K562 (cell line): ENCODE measurements around the gene PADI1. TPM values are rescaled to one million over a fixed set of nuclear protein-coding genes. Genes with fewer than 3 reads are reported as not detected.

Experiments
- ATAC-seq: fragments of 200-7000 bp; cut with Tn5 transposase; 3 replicates; pipeline ENCODE4 v1.9.1; 2020; ENCODE audit warnings: moderate library complexity
- BruUV-seq: library from RNA; stranded (reverse); fragments of 400-500 nt; replicated peaks from 2 replicates; lab custom pipeline; 2021; lab: Mats Ljungman, UMichigan
- CTCF ChIA-PET: fragments of 300-600 bp; formaldehyde crosslinking; extraction: SDS; loops from one replicate; lab custom pipeline; 2021; ENCODE audit warnings: low intra/inter-chr PET ratio; lab: Yijun Ruan, JAX
- POLR2A ChIA-PET: fragments of 300-600, 350-650 bp; sonication (Branson Sonifier 250); formaldehyde crosslinking; extraction: SDS; loops from one replicate; lab custom pipeline; 2021; ENCODE audit warnings: antibody characterized with exemption, inconsistent platforms; lab: Yijun Ruan, JAX
- DNase-seq, 4 experiments: peaks; one replicate each; pipeline versions ENCODE4 v3.0.0 to v3.0.0-alpha.2; 2011 to 2018; ENCODE audit warnings: low spot score in 3 of 4, mixed read lengths in 3 of 4; ENCODE audit errors: extremely low read depth in 1 of 4
- FAIRE-seq: peaks from 2 replicates; lab custom pipeline; 2011; peaks lifted over from hg19 to GRCh38; lab: Jason Lieb, UNC
- H2AFZ ChIP-seq: 2 replicates; pipeline ENCODE4 v1.6.0; 2011; ENCODE audit warnings: low read depth, low read length, control low read depth, inconsistent platforms
- H3K27ac ChIP-seq: fragments of 200-600 bp; 3 replicates; pipeline ENCODE4 v1.8.0; 2011; ENCODE audit warnings: low read depth, mild to moderate bottlenecking, control low read depth, inconsistent platforms, low read length, moderate library complexity, mixed read lengths; ENCODE audit errors: extremely low read depth
- H3K27me3 ChIP-seq, 2 experiments: fragments of 300-600 bp in 1 of 2; 2 replicates in 1 of 2; 3 replicates in 1 of 2; pipeline versions ENCODE4 v1.6.0 to v1.8.0; 2011; ENCODE audit warnings: inconsistent platforms in 2 of 2, low read length in 2 of 2, mild to moderate bottlenecking in 1 of 2, mixed read lengths in 1 of 2, moderate library complexity in 1 of 2; ENCODE audit not compliant: control insufficient read depth in 2 of 2, insufficient read depth in 2 of 2
- H3K36me3 ChIP-seq: fragments of 300-600 bp; 3 replicates; pipeline ENCODE4 v1.8.0; 2011; ENCODE audit warnings: mild to moderate bottlenecking, low read length, inconsistent platforms; ENCODE audit not compliant: control insufficient read depth, insufficient read depth
- H3K4me1 ChIP-seq, 2 experiments: fragments of 200-600 bp in 1 of 2; replicated peaks in 1 of 2; 2 replicates in 1 of 2; 3 replicates in 1 of 2; pipeline versions ENCODE4 v1.5.1 to v1.8.0; 2011; ENCODE audit warnings: inconsistent platforms in 2 of 2, low read length in 2 of 2, mild to moderate bottlenecking in 1 of 2, mixed read lengths in 1 of 2, moderate library complexity in 1 of 2; ENCODE audit not compliant: control insufficient read depth in 2 of 2, insufficient read depth in 2 of 2
- H3K4me2 ChIP-seq: 2 replicates; pipeline ENCODE4 v1.6.1; 2011; ENCODE audit warnings: low read length, control low read depth, inconsistent platforms, mixed read lengths; ENCODE audit not compliant: insufficient read depth
- H3K4me3 ChIP-seq: fragments of 200-600 bp; sonication (generic), shearing (Covaris generic); 2 replicates; pipeline ENCODE4 v1.5.1; 2016; ENCODE audit warnings: control low read depth, inconsistent platforms
- H3K79me2 ChIP-seq: fragments of 200-600 bp; 3 replicates; pipeline ENCODE4 v1.8.0; 2011; ENCODE audit warnings: low read length, inconsistent platforms; ENCODE audit not compliant: control insufficient read depth, insufficient read depth
- H3K9ac ChIP-seq, 2 experiments: 2 replicates each; pipeline versions ENCODE4 v1.6.0 to v1.6.1; 2011; ENCODE audit warnings: low read depth in 2 of 2, low read length in 2 of 2, control low read depth in 1 of 2, inconsistent platforms in 1 of 2, mild to moderate bottlenecking in 1 of 2, mixed read lengths in 1 of 2; ENCODE audit not compliant: insufficient read depth in 1 of 2
- H3K9me1 ChIP-seq: one replicate; pipeline ENCODE4 v1.6.0; 2011; ENCODE audit warnings: inconsistent platforms, mild to moderate bottlenecking, low read length, moderate library complexity; ENCODE audit not compliant: control insufficient read depth, insufficient read depth
- H3K9me3 ChIP-seq: replicated peaks from 2 replicates; pipeline ENCODE4 v1.5.1; 2011; ENCODE audit warnings: low read depth, low read length, inconsistent platforms; ENCODE audit not compliant: control insufficient read depth, insufficient read depth
- H4K20me1 ChIP-seq: replicated peaks from 2 replicates; pipeline ENCODE4 v1.6.1; 2011; ENCODE audit warnings: low read length, inconsistent platforms, mixed read lengths; ENCODE audit not compliant: control insufficient read depth, insufficient read depth
- ARID3A ChIP-seq: IDR thresholded peaks from 2 replicates; pipeline ENCODE4 v1.6.1; 2012; ENCODE audit warnings: low read depth, low read length, improper control_type of control experiment, borderline replicate concordance
- BHLHE40 ChIP-seq: IDR thresholded peaks from 2 replicates; pipeline ENCODE4 v1.6.1; 2011; ENCODE audit warnings: low read length, improper control_type of control experiment
- CBX8 ChIP-seq: fragments of 200-600 bp; sonication (generic); IDR thresholded peaks from 2 replicates; pipeline ENCODE4 v1.6.1; 2012; ENCODE audit warnings: borderline replicate concordance, mixed run types, low read depth, mild to moderate bottlenecking, moderate library complexity, mixed read lengths, low read length, control low read depth, inconsistent platforms; ENCODE audit not compliant: poor library complexity, severe bottlenecking; ENCODE audit errors: extremely low read depth
- HDAC2 ChIP-seq: fragments of 450-650 bp; IDR thresholded peaks from 2 replicates; pipeline ENCODE4 v1.6.1; 2016; ENCODE audit warnings: mild to moderate bottlenecking
- KLF1 ChIP-seq: fragments of 450-650 bp; IDR thresholded peaks from 2 replicates; pipeline ENCODE4 v1.6.1; 2016; ENCODE audit warnings: missing genetic modification characterization, missing compliant biosample characterization
- LEF1 ChIP-seq: fragments of 450-650 bp; IDR thresholded peaks from 2 replicates; pipeline ENCODE4 v1.6.1; 2016; ENCODE audit warnings: mild to moderate bottlenecking
- MEF2A ChIP-seq: IDR thresholded peaks from 2 replicates; pipeline ENCODE4 v1.6.1; 2011; ENCODE audit warnings: low read depth, mild to moderate bottlenecking, low read length, moderate library complexity; ENCODE audit not compliant: control insufficient read depth
- MTF1 ChIP-seq: fragments of 250-450 bp; sonication (Bioruptor Pico); IDR thresholded peaks from 2 replicates; pipeline ENCODE4 v1.9.0; 2021; ENCODE audit warnings: moderate library complexity, mild to moderate bottlenecking, inconsistent platforms, borderline replicate concordance
- PCBP2 ChIP-seq: fragments of 200-400 bp; formaldehyde crosslinking; IDR thresholded peaks from 2 replicates; pipeline ENCODE4 v1.6.1; 2018; ENCODE audit warnings: low read length, low read depth, mild to moderate bottlenecking, moderate library complexity; ENCODE audit not compliant: poor library complexity, severe bottlenecking
- RBM15 ChIP-seq: fragments of 200-400 bp; formaldehyde crosslinking; IDR thresholded peaks from 2 replicates; pipeline ENCODE4 v1.6.1; 2018; ENCODE audit warnings: mild to moderate bottlenecking, low read length, moderate library complexity; ENCODE audit not compliant: insufficient read depth
- SAP30 ChIP-seq: fragments of 200-600 bp; sonication (generic); IDR thresholded peaks from 2 replicates; pipeline ENCODE4 v1.6.1; 2012; ENCODE audit warnings: borderline replicate concordance, low read depth, mild to moderate bottlenecking, moderate library complexity, low read length, control low read depth, inconsistent platforms; ENCODE audit not compliant: insufficient read depth, poor library complexity, severe bottlenecking
- SP2 ChIP-seq: IDR thresholded peaks from 2 replicates; pipeline ENCODE4 v1.6.1; 2011; ENCODE audit warnings: mild to moderate bottlenecking, low read depth, low read length, moderate library complexity; ENCODE audit not compliant: poor library complexity, severe bottlenecking; ENCODE audit errors: extremely low read depth
- ZBTB49 ChIP-seq: sonication (generic); formaldehyde crosslinking; IDR thresholded peaks from 2 replicates; pipeline ENCODE4 v1.8.0; 2022; ENCODE audit warnings: missing genetic modification reagents, mild to moderate bottlenecking, borderline replicate concordance
- ZKSCAN1 ChIP-seq: fragments of 150-350 bp; IDR thresholded peaks from 2 replicates; pipeline ENCODE4 v1.6.1; 2016; ENCODE audit warnings: low read depth, low read length
- ZNF507 ChIP-seq: conservative IDR thresholded peaks from 2 replicates; pipeline ENCODE4 v1.6.1; 2017; ENCODE audit warnings: missing genetic modification characterization, missing compliant biosample characterization
- WGBS: fragments of 100-300 bp; shearing (Covaris generic); methylation state at CpG from one replicate; pipeline ENCODE4 v1.1.6; 2016; ENCODE audit warnings: low coverage, mixed read lengths; ENCODE audit not compliant: insufficient coverage; ENCODE audit errors: missing lambda C conversion rate; 5-methylcytosine and 5-hydroxymethylcytosine counted together
- in situ Hi-C: fragments of 300-500 bp; cut with MboI; formaldehyde crosslinking; loops from 4 replicates; pipeline ENCODE4 v1.15.0; 2018; ENCODE audit warnings: inconsistent platforms, mixed read lengths
- intact Hi-C: fragments of 100-400 bp; cut with micrococcal nuclease; formaldehyde crosslinking; loops from 2 replicates; pipeline ENCODE4 v1.14.2; 2022
- polyA plus RNA-seq, 8 experiments: library from polyadenylated mRNA; depleted of rRNA in 4 of 8; stranded (reverse) in 5 of 8; unstranded in 3 of 8; fragments of >200 nt; fragmentation: Nextera tagmentation in 2 of 8; fragmentation: Illumina TruSeq in 1 of 8; extraction: Ambion mirVana in 2 of 8; extraction: Trizol in 1 of 8; gene quantifications; 2 replicates each; pipeline versions ENCODE4 v1.2.1 to v1.2.3, GENCODE V29; 2011 to 2014; ENCODE audit warnings: inconsistent platforms in 1 of 8, missing spikeins in 1 of 8
- total RNA-seq, 7 experiments: library from RNA; depleted of rRNA in 6 of 7; stranded (reverse); fragments of >200 nt in 6 of 7; fragmentation: Illumina TruSeq in 2 of 7; extraction: Trizol in 2 of 7; gene quantifications; 2 replicates each; pipeline versions ENCODE4 v1.2.1 to v1.2.3, GENCODE V29; 2011 to 2021; ENCODE audit warnings: low replicate concordance in 1 of 7

The PADI1 gene
- total and polyA plus RNA-seq, 9 of the 15 experiments (the other 6 are each of a cell fraction or from before 2014, with no cell fraction given): not detected

- WGBS: 10% methylated on average over 8 of the region's 8 CpGs
- ATAC-seq (no peak), DNase-seq (no peak), FAIRE-seq (no peak)
- Histone ChIP-seq H3K4me2 (no peak overlapping the region), H3K9me3 (no peaks in the 10 kb centered on the region), H2AFZ (no peak overlapping the region), H3K9ac (no peak overlapping the region), H3K9me1 (peaks cover 5% of the 10 kb centered on the region), H4K20me1 (peaks cover 24% of the 10 kb centered on the region), H3K36me3 (no peaks in the 10 kb centered on the region), H3K27ac (no peak overlapping the region), H3K27me3 (peaks cover 7 to 58% of the 10 kb centered on the region in 2 experiments), H3K4me3 (no peak overlapping the region), H3K79me2 (no peaks in the 10 kb centered on the region), H3K4me1 (0 out of 5 replicates have a peak, but pooled peaks cover 0 to 2% of the 10 kb centered on the region in 2 experiments)
- intact Hi-C loops: no loop called here
- ChIA-PET CTCF (no interaction called here), POLR2A (no interaction called here)
- in situ Hi-C loops: no loop called here
- no TSS peak for BruUV-seq
- TF ChIP-seq ARID3A (no peak), PCBP2 (no peak), ZNF507 (tag) (no peak), BHLHE40 (no peak), SP2 (no peak), LEF1 (no peak), CBX8 (no peak), MTF1 (CRISPR knock-in tag) (no peak), ZBTB49 (CRISPR knock-in tag) (no peak), SAP30 (no peak), RBM15 (no peak), HDAC2 (no peak), MEF2A (no peak), KLF1 (tag) (no peak), ZKSCAN1 (no peak)
Observed at GRCh38 chr1:17277511-17278159, 72.7 kb downstream of the PADI1 start.
